Measurements from ENCODE around the gene ST6GALNAC1.

GRCh38 chr17:76578376-76578775 is 65.2 kb downstream of the ST6GALNAC1 start:
- TF ChIP-seq CTCF (IDR thresholded peaks at IDR 0.05) (no peak), POLR2A (IDR thresholded peaks at IDR 0.05) (peak; percentile 38), POLR2AphosphoS5 (IDR thresholded peaks at IDR 0.05) (peak; percentile 74)

Data from prostate gland (tissue), 2 donors.